GM19468 (cell line): ENCODE measurements around the gene CRK.
"Not testable (repeated sequence)": the region's sequence is repeated elsewhere in the genome, so short reads cannot be mapped to it uniquely, and the experiment has no call there.

Experiments
- ATAC-seq: cut with Tn5 transposase; IDR thresholded peaks from one replicate; pipeline ENCODE4 v1.9.1; 2021; ENCODE audit warnings: mild to moderate bottlenecking, moderate library complexity, moderate number of reproducible peaks; ENCODE audit not compliant: unreplicated experiment; ENCODE audit errors: extremely low read depth

Gene CRK

DNA sequence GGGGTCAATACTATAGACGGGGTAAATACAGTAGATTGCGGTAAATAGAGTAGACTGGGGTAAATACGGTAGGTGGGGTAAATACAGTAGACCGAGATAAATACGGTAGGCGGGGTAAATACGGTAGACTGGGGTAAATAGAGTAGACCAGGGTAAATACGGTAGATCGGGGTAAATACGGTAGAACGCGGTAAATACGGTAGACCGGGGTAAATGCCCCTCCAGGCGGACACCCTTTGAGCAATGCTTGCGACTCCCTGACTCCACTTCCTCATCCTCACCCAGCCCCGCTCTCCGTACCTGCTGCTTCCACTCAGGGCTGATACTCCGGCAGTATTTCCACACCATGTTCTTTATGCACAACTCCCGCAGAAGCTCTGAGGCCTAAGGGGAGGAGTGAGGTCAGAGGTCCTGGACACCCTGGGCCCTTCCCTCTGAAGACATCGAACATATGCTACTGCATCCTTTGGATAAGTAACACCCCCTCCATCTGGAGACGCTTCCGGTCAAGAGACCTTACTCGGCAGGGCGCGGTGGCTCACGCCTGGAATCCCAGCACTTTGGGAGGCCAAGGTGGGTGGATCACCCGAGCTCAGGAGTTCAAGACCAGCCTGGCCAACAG, 13.3 kb upstream of the CRK start:
- ATAC-seq = no peak

- no peak for ATAC-seq
These were observed 12.0 kb upstream of the CRK start for GRCh38 chr17:1467898-1468492.

- ATAC-seq = no peak
These were observed 11.2 kb upstream of the CRK start for GRCh38 chr17:1467258-1467657.

GRCh38 chr17:1464186-1464585, 8.2 kb upstream of the CRK start:
- no peak for ATAC-seq

GRCh38 chr17:1462164-1463112, 6.4 kb upstream of the CRK start:
- no peak for ATAC-seq

- ATAC-seq = no peak
These were observed 5.3 kb upstream of the CRK start for GRCh38 chr17:1461198-1461944.

- ATAC-seq = no peak
These were observed 4.2 kb upstream of the CRK start for GRCh38 chr17:1460233-1460632.

DNA sequence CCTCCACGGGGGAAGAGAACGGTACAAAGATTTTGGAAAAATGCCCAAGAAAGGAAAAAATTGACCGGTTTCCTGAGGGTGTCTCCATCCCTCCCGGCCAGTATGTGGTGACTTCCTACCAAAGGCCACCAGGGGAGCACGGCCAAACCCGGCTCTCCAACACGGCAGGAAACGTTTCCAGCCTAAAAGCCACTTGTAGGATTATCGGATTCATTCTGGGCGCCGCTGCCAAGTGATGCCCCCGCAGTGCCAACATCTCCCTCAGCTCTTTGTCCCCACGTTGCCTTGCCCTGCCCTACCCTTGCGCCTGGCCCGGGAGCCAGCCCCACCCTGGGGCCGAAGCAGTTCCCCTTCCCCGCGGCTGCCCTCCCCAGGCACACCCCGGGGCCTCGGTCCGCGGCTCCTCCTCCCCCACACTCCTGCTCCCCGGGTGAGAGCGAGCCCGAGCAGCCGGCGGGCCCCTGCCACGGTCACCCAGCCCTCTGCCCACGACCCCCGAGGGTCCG, 688 bp downstream of the CRK start:
- ATAC-seq = peak; percentile 11

GRCh38 chr17:1454541-1454940, 1.5 kb downstream of the CRK start:
- no peak for ATAC-seq

DNA sequence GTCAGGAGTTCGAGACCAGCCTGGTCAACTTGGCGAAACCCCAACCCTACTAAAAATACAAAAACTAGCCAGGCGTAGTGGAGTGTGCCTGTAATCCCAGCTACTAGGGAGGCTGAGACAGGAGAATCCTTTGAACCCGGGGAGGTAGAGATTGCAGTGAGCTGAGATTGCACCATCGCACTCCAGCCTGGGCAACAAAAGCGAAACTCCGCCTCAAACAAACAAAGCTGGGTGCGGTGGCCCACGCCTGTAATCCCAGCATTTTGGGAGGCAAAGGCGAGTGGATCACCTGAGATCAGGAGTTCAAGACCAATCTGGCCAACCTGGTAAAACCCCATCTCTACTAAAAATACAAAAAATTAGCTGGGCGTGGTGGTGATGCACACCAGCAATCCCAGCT, 2.3 kb downstream of the CRK start:
- ATAC-seq = not testable (repeated sequence)

- ATAC-seq = no peak
These were observed 3.2 kb downstream of the CRK start for GRCh38 chr17:1452836-1453235.

- not testable (repeated sequence) for ATAC-seq
These were observed 5.8 kb downstream of the CRK start for GRCh38 chr17:1450261-1450660.

GRCh38 chr17:1449412-1449967, 6.5 kb downstream of the CRK start:
- no peak for ATAC-seq

DNA sequence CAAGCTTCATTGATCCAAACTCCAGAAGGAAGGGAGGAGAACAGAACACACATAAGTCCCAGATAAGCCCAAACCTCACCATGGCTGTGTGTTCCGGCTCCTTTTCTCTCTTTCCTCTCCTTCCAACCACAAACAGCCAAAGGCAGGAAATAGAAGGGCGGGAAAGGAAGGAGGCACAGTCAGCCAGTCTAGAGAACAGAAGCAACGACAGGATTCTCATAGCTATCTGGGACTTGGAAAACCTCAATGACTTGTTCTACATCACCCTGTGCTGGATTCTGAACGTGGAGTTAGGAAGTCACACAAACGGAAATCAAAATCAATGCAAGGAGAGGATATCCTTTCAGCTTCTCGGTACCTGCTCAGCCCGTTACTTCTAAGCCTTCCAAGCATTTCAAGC, 9.0 kb downstream of the CRK start:
- no peak for ATAC-seq

DNA sequence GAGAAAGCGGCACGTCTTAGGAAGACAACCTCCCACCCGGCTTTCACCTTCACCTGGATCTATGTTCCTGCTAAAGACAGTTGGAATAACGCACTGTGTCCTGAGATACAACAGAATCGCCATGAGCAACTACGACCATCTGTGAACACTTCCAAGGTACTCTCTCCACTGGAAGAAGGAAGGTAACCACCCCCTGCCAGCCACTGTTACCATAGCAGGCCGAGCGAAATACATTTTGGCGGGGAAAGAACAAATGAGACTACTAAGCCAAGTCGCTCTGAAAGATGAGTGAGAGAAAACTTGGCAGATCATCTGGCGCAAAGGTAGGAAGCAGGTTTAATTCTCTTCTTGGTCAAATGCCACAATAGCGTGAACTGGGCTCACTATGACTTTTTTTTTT, 9.8 kb downstream of the CRK start:
- no peak for ATAC-seq

DNA sequence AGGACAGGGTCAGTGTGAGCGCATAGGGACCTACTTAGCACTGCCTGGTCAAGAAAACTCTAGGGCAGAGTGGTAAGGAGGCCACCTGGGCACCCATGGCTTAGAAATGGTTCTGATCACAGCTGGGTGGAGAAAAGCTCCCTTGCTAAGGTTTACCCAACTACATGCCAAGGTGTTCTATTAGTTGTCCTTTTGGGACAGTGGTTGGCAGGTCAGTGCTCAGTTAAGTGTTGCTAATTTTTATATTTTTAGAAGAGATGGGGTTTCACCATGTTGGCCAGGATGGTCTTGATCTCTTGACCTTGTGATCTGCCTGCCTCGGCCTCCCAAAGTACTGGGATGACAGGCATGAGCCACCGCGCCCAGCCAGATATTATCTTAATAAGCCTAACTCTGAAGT, 10.3 kb downstream of the CRK start:
- ATAC-seq = not testable (repeated sequence)

DNA sequence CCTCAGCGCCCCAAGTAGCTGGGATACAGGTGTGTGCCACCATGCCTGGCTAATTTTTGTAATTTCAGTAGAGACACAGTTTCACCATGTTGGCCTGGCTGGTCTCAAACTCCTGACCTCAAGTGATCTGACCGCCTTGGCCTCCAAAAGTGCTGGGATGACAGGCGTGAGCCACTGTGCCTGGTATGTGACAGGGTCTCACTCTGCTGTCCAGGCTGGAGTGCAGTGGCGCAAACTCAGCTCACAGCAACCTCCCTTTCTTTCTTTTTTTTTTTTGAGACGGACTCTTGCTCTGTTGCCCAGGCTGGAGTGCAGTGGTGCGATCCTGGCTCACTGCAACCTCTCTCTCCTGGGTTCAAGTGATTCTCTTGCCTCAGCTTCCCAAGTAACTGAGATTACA, 13.3 kb downstream of the CRK start:
- not testable (repeated sequence) for ATAC-seq

DNA sequence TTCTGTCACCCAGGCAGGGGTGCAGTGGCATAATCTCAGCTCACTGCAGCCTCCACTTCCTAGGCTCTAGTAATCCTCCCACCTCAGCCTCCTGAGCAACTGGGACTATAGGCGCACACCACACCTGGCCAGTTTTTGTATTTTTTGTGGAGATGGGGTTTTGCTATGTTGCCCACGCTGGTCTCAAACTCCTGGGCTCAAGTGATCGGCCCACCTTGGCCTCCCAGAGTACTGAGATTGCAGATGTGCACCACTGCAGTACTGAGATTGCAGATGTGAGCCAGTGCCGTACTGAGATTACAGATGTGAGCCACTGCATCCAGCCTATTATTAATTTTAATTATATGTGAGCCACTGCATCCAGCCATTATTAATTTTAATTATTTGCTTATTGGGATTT, 13.8 kb downstream of the CRK start:
- no peak for ATAC-seq

- ATAC-seq = no peak
These were observed 15.1 kb downstream of the CRK start for GRCh38 chr17:1440921-1441320.

GRCh38 chr17:1438593-1439083, 17.4 kb downstream of the CRK start:
- no peak for ATAC-seq
